HEK293T (cell line): ENCODE measurements around the gene GATAD2A.
A peak's percentile ranks its signal among the peaks of the same experiment; 100 is the strongest.

Experiments
- CTCF ChIA-PET: fragments of 350-600 bp; formaldehyde crosslinking; extraction: SDS; loops from one replicate; lab custom pipeline; 2021; ENCODE audit warnings: antibody characterized with exemption, inconsistent platforms; lab: Yijun Ruan, JAX
- POLR2A ChIA-PET: fragments of 350-600 bp; formaldehyde crosslinking; extraction: SDS; loops from one replicate; lab custom pipeline; 2020; ENCODE audit warnings: antibody characterized with exemption, inconsistent platforms; lab: Yijun Ruan, JAX
- DNase-seq: peaks from one replicate; pipeline ENCODE4 v3.0.0; 2012; ENCODE audit warnings: mixed read lengths; ENCODE audit errors: extremely low spot score
- ARNT ChIP-seq: fragments of 450-650 bp; IDR thresholded peaks from 2 replicates; pipeline ENCODE4 v1.6.1; 2017; ENCODE audit warnings: mild to moderate bottlenecking
- BHLHE40 ChIP-seq: fragments of 450-650 bp; IDR thresholded peaks from 2 replicates; pipeline ENCODE4 v1.6.1; 2016; ENCODE audit warnings: mild to moderate bottlenecking, moderate library complexity, borderline replicate concordance
- CTBP1 ChIP-seq: fragments of 450-650 bp; IDR thresholded peaks from 2 replicates; pipeline ENCODE4 v1.6.1; 2016; ENCODE audit warnings: borderline replicate concordance
- ELF4 ChIP-seq: fragments of 450-650 bp; IDR thresholded peaks from 2 replicates; pipeline ENCODE4 v1.6.1; 2017; ENCODE audit warnings: antibody characterized with exemption
- FOXA1 ChIP-seq: fragments of 450-650 bp; IDR thresholded peaks from 2 replicates; pipeline ENCODE4 v1.6.1; 2016; ENCODE audit warnings: mild to moderate bottlenecking
- FOXK2 ChIP-seq: fragments of 450-650 bp; IDR thresholded peaks from 2 replicates; pipeline ENCODE4 v1.6.1; 2016; ENCODE audit warnings: mild to moderate bottlenecking
- FOXM1 ChIP-seq: fragments of 450-650 bp; IDR thresholded peaks from 2 replicates; pipeline ENCODE4 v1.6.1; 2017; ENCODE audit warnings: mild to moderate bottlenecking, borderline replicate concordance
- HDGF ChIP-seq: fragments of 450-650 bp; IDR thresholded peaks from 2 replicates; pipeline ENCODE4 v1.6.1; 2017; ENCODE audit warnings: antibody characterized with exemption, borderline replicate concordance
- L3MBTL2 ChIP-seq: fragments of 450-650 bp; conservative IDR thresholded peaks from 2 replicates; pipeline ENCODE4 v1.6.1; 2016; ENCODE audit warnings: mild to moderate bottlenecking
- LEF1 ChIP-seq: fragments of 450-650 bp; IDR thresholded peaks from 2 replicates; pipeline ENCODE4 v1.6.1; 2017; ENCODE audit warnings: mild to moderate bottlenecking, borderline replicate concordance
- NFRKB ChIP-seq: fragments of 450-650 bp; IDR thresholded peaks from 2 replicates; pipeline ENCODE4 v1.6.1; 2016; ENCODE audit warnings: mild to moderate bottlenecking, moderate library complexity
- SP1 ChIP-seq: fragments of 450-650 bp; IDR thresholded peaks from 2 replicates; pipeline ENCODE4 v1.6.1; 2017
- SUZ12 ChIP-seq: fragments of 450-650 bp; IDR thresholded peaks from 2 replicates; pipeline ENCODE4 v1.6.1; 2016; ENCODE audit warnings: mild to moderate bottlenecking
- TARDBP ChIP-seq: fragments of 450-650 bp; IDR thresholded peaks from 2 replicates; pipeline ENCODE4 v1.6.1; 2016
- ZNF384 ChIP-seq: fragments of 450-650 bp; IDR thresholded peaks from 2 replicates; pipeline ENCODE4 v1.6.1; 2016
- TF ChIP-seq, protein P1 (sequence below): fragments of 450-650 bp; IDR thresholded peaks from 2 replicates; pipeline ENCODE4 v1.6.1; 2016

The GATAD2A gene

GRCh38 chr19:19404879-19405860 is at the start of gene GATAD2A:
GATAD2A (plus strand) TSS chr19:19405675; CDS start chr19:19465346, 59,671 bp downstream.
- TF ChIP-seq FOXM1, result 0 out of 2 replicates have a peak, but pooled peaks have one; percentile 37
- TF ChIP-seq HDGF, result no peak
- TF ChIP-seq L3MBTL2, result peak; percentile 94
- TF ChIP-seq CTBP1, result no peak
- no peak for TF ChIP-seq ELF4
- DNase-seq, result peak; percentile 92
- ChIA-PET POLR2A (interaction anchor here (0.6 to 4.1 kb wide), 22 partner anchors 8 to 330 kb away, joined by 3 to 21 read pairs (median 6); partner anchors contain the start of genes NR2C2AP and TSSK6), CTCF (interaction anchor here (0.6 to 1.5 kb wide), 2 partner anchors 8 to 16 kb away, joined by 3 to 4 read pairs; no protein-coding TSS in a partner anchor)

DNA sequence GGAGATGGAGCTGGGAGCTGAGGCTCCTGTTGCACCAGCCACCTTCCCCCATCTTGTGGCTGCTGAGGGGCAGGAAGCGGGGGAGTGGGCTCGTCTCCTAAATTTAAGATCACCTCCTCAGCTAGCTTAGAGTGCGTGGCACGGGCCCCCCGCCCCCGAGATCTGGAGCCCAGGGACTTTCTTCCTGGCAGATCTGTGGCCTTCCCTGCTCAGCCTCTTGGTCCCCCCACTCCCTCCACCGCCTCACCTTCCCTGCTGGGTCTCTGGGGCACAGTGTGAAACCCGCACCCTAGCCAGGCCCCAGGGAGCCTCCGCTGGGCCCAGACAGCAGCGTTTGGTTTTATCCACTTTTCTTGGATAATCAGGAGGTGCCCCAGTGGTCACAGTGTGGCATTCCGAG is 49.0 kb upstream of the GATAD2A start:
- DNase-seq, result no peak
- TF ChIP-seq FOXK2 (no peak), NFRKB (no peak), ELF4 (no peak), LEF1 (no peak), SUZ12 (no peak), CTBP1 (no peak), BHLHE40 (no peak)
- TF ChIP-seq, protein P1, sequence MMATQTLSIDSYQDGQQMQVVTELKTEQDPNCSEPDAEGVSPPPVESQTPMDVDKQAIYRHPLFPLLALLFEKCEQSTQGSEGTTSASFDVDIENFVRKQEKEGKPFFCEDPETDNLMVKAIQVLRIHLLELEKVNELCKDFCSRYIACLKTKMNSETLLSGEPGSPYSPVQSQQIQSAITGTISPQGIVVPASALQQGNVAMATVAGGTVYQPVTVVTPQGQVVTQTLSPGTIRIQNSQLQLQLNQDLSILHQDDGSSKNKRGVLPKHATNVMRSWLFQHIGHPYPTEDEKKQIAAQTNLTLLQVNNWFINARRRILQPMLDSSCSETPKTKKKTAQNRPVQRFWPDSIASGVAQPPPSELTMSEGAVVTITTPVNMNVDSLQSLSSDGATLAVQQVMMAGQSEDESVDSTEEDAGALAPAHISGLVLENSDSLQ, result no peak
- POLR2A ChIA-PET, result no interaction called here
- CTCF ChIA-PET, result no interaction called here

DNA sequence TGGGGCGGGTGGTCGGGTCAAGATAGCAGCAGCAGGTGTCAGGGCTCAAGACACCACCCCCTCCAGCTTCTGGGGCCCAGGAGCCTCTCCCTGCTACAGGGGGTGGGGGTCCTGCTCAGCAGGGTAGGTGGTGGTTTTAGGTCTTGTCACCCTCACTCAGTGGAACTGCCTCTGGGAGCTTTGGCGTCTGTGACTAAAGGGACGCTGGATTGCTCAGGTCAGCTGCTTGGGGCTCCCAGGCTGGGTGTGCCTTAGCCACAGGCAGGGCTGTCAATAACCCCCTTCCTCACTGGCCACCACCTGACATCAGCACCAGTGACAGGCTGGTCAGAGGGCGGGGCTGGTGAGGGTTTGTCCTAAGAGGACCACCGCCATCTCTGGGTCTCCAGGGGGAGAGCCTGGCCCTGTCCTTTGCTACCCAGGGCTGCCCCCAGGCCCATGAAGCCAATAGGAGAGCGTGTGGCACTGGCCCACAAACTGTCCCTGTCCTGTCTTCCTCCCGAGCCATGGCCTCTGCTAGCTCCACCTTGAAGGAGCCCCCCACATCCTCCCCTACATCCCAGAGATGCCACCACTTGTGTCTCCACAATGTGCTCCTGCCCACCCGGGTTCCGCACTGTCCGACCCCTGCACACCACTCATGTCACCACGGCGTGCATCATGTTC is 48.4 kb upstream of the GATAD2A start:
- ChIA-PET CTCF (interaction anchor here (0.6 to 0.7 kb wide), 2 partner anchors 15 to 134 kb away, joined by 3 to 5 read pairs; no protein-coding TSS in a partner anchor), POLR2A (no interaction called here)
- TF ChIP-seq LEF1 (no peak), FOXA1 (no peak), SP1 (no peak), CTBP1 (no peak), FOXK2 (no peak), TARDBP (no peak), ZNF384 (no peak), NFRKB (no peak), L3MBTL2 (no peak), SUZ12 (no peak), ARNT (no peak)
- TF ChIP-seq, protein P1, result no peak
- DNase-seq, result no peak

DNA sequence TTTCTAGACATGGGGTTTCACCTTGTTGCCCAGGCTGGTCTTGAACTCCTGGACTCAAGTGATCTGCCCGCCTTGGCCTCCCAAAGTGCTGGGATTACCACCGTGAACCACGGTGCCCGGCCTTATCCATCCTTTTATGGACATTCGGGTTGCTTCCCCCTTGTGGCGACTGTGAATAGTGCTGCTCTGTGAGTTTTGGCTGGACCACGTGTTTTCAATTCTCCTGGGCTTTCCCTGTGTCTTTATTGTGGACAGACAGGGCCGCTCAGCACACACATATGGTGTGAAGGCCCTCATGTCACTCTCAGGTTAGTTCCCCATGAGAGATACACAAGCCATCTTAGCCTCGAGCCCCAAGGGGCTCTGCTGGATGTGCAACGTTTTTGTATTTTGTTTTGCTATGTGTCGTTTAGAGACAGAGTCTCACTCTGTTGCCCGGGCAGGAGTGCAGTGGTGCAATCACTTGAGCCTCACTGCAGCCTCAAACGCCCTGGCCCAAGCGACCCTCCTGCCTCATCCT is 44.3 kb upstream of the GATAD2A start:
- peak; percentile 79 for DNase-seq
- ChIA-PET CTCF (interaction anchor here (0.7 to 1.4 kb wide), 6 partner anchors 16 to 129 kb away, joined by 3 to 4 read pairs (median 3); no protein-coding TSS in a partner anchor), POLR2A (no interaction called here)
- TF ChIP-seq ZNF384, result no peak
- peak; percentile 37; the same call in 1 of the 2 replicates for TF ChIP-seq CTBP1
- peak; percentile 63 for TF ChIP-seq L3MBTL2
- TF ChIP-seq HDGF, result no peak

GRCh38 chr19:19362075-19362474 is 43.4 kb upstream of the GATAD2A start:
- TF ChIP-seq L3MBTL2 (no peak), BHLHE40 (no peak), CTBP1 (no peak), SUZ12 (no peak), FOXA1 (no peak), FOXM1 (no peak), FOXK2 (no peak), ARNT (no peak), ZNF384 (no peak)
- DNase-seq, result no peak
- CTCF ChIA-PET, result interaction anchor here (0.7 kb wide), 1 partner anchor 98 kb away, joined by 4 read pairs; no protein-coding TSS in a partner anchor
- POLR2A ChIA-PET, result no interaction called here
